Fibroblast of villous mesenchyme (primary cell): ENCODE measurements around the gene PTGDR2. TPM values are rescaled to one million over a fixed set of nuclear protein-coding genes. Genes with fewer than 3 reads are reported as not detected.

Source experiments
- DNase-seq: peaks from one replicate; pipeline ENCODE4 v3.0.0-alpha.2; 2010; ENCODE audit warnings: low read depth
- H3K4me3 ChIP-seq: 2 replicates; pipeline ENCODE4 v1.5.1; 2011; ENCODE audit warnings: low read depth, mild to moderate bottlenecking, low read length
- total RNA-seq: library from RNA; depleted of rRNA; stranded (reverse); fragments of >200 nt; gene quantifications from 2 replicates; pipeline ENCODE4 v1.2.3, GENCODE V29; 2012
- TF ChIP-seq, protein P1 (sequence below): IDR thresholded peaks from 2 replicates; pipeline ENCODE4 v1.5.1; 2012; ENCODE audit warnings: low read depth, mild to moderate bottlenecking, low read length; ENCODE audit not compliant: insufficient read depth

The PTGDR2 gene
- total RNA-seq, 1 donor: not detected

DNA sequence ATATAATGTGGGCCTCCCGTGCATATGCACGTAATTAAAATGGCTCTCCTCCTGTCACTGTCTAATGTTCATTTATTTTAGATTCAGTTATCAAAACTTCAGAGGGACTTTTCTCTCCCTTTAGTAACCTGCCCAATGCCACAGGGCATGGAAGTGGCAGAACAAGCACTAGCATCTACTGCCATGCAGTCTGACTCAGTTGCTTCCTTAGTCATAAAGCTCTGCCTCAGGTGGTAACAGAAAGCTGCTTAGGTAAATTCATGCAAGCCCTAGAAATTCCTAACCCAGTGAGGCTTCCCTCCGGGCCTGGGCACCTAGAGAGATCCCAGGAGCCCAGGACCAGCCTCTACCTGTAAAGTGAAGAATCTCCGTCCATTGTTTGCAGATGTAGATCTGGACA is 41.7 kb upstream of the PTGDR2 start:
- H3K4me3 ChIP-seq: no peak overlapping the region
- DNase-seq: no peak
- TF ChIP-seq, protein P1, sequence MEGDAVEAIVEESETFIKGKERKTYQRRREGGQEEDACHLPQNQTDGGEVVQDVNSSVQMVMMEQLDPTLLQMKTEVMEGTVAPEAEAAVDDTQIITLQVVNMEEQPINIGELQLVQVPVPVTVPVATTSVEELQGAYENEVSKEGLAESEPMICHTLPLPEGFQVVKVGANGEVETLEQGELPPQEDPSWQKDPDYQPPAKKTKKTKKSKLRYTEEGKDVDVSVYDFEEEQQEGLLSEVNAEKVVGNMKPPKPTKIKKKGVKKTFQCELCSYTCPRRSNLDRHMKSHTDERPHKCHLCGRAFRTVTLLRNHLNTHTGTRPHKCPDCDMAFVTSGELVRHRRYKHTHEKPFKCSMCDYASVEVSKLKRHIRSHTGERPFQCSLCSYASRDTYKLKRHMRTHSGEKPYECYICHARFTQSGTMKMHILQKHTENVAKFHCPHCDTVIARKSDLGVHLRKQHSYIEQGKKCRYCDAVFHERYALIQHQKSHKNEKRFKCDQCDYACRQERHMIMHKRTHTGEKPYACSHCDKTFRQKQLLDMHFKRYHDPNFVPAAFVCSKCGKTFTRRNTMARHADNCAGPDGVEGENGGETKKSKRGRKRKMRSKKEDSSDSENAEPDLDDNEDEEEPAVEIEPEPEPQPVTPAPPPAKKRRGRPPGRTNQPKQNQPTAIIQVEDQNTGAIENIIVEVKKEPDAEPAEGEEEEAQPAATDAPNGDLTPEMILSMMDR: no peak

DNA sequence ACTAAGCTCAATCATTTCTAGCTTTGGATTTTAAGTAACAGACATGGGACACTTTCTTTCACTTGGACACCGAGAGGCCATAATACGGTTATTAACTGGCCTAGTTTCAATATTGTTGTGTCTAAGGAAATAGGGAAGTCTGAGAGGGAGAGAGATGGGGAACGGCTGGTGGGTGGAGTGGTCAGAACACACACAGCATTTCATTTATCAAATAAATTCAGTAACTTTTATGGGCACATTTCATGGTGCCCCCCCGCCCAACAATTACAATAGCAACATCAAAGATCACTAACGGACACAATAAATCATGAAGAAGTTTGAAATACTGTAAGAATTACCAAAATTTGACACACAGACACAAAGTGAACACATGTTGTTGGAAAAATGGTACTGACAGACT is 39.9 kb upstream of the PTGDR2 start:
- TF ChIP-seq, protein P1: no peak
- H3K4me3 ChIP-seq: no peak overlapping the region
- DNase-seq: no peak

DNA sequence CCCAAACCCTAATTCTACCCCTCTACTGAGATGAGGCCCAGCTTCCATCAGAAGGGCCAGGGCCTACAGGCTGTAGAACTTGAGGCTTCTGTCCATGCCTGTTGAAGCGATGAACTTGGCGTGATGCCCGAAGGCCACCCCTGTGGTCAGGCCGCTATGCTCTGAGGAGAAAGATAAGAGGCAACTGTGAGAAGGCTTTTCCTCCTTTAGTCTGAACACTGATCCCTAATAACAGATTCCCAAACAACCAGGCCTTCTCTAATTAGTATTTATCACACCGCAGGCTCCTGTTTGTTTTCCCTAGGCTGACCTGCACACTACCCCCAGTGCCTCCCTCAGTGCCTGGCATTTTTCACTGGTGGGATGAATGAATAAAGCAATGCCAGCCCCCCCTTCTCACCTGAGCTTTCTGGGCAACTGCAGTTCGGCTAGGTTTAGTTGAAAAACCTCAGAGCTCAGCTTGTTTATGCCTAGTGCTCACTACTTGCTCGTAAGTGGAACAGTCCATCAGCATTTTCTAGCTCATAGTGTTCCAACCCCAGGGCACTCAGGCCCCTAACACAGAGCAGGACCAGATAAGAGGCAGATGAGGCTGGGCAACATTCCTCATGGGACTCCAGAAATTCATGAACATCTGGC is 35.5 kb upstream of the PTGDR2 start:
- TF ChIP-seq, protein P1: no peak
- H3K4me3 ChIP-seq: no peak overlapping the region
- peak; percentile 56 for DNase-seq

DNA sequence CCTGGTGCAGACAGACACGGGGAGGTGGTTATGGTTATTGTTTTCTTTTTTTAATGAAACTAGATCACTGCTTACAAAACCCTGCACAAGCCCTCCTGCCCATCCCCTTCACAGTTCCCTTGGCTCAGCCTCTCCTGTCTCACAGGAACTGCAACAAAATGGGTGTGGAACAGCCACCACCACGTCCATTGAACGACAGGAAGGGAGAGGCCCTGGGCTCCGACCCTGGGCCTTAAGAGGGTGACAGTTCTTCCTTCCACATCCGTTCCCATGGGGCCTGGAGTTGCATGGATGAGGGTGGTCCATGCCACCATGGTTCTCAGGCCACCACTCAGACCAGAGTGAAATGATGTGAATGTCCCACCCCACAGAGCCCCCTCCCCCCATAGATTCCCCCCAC is 34.9 kb upstream of the PTGDR2 start:
- no peak for DNase-seq
- no peak overlapping the region for H3K4me3 ChIP-seq
- TF ChIP-seq, protein P1: no peak

DNA sequence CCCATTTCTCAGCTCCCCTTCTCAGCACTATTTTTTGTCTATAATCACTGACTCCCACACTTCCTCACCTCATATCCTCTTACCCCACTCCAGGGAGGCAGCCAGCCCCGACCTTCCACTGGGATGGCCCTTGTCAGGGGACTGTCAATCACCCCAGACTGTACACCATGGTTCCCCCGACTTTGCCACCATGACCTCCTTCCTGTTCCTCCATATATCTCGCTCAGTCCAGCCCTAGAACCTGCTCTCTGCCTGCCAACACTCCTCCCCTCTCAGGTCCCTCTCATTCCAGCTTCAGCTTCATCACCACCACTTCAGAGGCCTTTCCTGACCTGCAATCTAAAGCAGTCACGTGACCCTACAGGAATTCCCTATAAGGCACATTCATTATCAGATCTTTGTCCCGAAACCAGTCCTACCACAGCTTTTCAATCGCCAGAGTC is 34.1 kb upstream of the PTGDR2 start:
- no peak overlapping the region for H3K4me3 ChIP-seq
- no peak for DNase-seq
- TF ChIP-seq, protein P1: no peak

DNA sequence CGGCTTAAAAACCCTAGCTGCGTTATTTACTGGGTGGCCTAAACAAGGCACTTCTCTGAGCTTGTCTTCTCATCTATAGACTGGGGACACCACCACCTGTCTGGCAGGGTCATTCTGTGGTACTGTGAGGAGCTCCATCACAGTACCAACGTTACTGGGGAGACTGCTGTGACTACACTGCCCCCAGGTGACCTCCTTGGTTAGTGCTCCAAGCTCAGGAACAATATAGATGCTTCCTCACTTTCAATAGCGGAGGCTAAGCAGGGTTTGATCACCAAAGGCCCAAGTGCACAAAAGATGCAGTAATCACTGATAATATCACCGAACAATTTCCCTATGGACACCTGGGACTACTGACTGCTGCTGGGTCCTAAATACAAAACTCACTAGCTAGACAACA is 31.8 kb upstream of the PTGDR2 start:
- peak; percentile 53 for DNase-seq
- TF ChIP-seq, protein P1: peak; percentile 76
- no peak overlapping the region for H3K4me3 ChIP-seq
